Daoy (cell line): ENCODE measurements around the gene PARD6G. TPM values are rescaled to one million over a fixed set of nuclear protein-coding genes. Genes with fewer than 3 reads are reported as not detected.

ENCODE experiments used
- DNase-seq: peaks from one replicate; pipeline ENCODE4 v3.0.0-alpha.2; 2015; ENCODE audit warnings: low read depth
- total RNA-seq: library from RNA; depleted of rRNA; stranded (reverse); fragments of >200 nt; shearing (Covaris generic); gene quantifications from 2 replicates; pipeline ENCODE4 v1.2.3, GENCODE V29; 2014; rRNA removed

The PARD6G gene
- total RNA-seq, 1 experiment from 2014 or later, result 1.3 TPM

DNA sequence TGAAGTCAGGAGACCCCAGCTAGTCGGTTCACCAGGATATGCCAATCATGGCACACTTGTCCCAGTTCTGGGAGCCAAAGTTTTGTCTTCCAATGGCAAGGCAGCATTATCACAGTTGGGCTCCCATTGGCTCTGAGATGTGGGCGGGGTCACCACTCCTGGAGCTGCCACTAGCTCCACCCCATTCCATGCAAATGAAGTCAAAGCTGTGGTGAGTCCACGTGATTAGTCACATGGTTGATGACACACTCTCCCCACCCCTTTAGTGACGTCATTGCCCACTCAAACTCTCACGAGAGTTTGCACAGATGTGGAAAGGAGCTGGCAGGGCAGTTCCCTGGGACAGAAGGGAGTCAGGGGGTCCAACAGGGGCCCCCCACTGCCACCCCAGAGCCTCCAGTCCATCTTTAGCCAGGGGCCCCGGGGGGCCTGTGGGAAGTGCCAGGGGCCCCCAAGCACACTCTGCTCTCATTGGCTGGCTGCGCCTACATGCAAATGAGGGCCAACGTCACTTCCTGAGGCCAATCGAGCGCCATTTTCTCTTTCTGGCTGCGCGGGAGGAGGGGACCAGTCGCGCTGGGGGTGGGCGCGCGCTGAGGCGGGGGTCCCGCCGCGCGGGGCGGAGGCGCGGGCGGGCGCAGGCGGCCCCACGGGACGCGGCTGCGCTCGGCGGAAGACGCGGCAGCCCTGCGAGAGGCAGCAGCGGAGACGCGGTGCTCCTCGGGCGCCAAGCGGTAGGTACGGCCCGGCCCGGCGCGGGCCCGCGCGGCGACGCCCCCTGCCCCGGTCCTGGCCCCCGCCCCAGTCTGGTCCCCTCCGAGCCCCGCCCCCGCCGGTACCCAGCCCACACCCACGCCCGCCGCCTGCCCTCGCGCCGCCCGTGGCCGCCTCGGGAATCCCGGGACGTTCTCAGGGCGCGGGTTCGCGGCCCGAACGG, 138.3 kb downstream of the PARD6G start, which contains the start of gene ADNP2:
Gene ADNP2 (plus strand): TSS at position 524 of the 937 bp plus-strand sequence. CDS start 8,281 bp downstream, outside the sequence.
- peak; percentile 92 for DNase-seq

DNA sequence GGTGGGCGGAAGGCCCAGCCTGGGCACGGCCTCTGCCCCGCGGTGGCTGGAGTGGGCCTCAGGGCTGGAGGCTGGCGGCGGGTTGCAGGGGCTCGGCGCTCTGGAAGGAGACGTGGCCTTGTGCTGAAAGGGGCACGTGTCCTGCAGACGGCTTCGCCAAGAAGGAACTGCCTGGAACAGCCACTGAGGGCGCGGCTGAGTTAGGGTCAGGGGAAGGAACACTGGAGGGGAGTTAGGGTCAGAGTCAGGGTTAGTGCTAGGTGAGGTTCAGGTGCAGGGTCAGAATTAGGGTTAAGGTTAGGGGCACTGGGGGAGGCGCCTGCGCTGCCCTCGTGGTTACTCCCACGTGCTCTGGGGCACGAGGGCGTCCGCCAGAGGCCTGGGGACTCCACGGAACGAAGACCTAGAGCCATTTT, 139.2 kb downstream of the PARD6G start:
- DNase-seq, result no peak

DNA sequence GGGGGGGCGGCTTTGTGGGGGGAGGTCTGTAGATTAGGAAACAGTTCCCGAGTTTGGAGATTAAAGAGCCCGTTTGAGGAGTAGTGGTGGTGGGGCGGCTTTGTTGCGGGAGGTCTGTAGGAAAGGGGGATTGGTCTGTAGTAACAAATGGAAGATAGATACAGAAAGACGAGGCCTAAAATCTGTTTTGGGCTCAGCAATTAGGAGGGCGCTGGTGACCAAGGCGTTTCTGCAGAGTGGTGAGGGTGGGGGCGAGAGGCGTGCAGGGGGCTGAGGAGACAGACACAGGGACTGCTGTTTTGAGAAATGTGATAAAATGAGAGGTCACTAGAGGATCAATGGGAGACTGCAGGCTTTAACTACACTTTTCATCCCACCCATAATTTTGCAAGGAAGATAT, 139.9 kb downstream of the PARD6G start:
- no peak for DNase-seq

Other genes with a start within 250 kb of the PARD6G start
- 19.9 and 22.6 TPM in 2 replicates for gene RBFA, start 213.1 kb downstream of the PARD6G start, total RNA-seq
- gene ADNP2, start 138.3 kb downstream of the PARD6G start, total RNA-seq, result 9.8 and 10.8 TPM in 2 replicates